HG03060 (cell line): Measurements from ENCODE around the gene ANTXR1.

Source experiments
- ATAC-seq: cut with Tn5 transposase; IDR thresholded peaks from one replicate; pipeline ENCODE4 v1.9.1; 2021; ENCODE audit warnings: low read depth, moderate number of reproducible peaks; ENCODE audit not compliant: unreplicated experiment

Gene ANTXR1

DNA sequence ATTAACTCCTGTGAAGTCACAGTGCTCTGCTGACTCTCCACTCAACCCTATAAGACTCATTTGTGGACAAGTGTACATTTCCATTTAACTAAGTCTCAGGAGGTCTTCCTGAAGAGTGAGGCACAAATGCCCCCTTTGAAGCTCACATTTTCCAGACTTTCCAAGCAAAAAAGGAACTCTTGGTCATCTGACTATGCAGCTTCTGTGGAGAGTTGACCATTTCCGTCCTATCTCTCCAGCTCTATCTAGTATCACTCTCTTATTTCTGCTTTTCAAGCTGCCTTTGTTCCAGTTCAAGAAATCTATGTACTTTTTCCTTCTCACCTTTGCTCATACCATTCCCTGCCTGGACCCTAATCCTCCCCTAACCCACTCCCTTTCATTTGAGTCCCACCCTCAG, 77.0 kb downstream of the ANTXR1 start:
- ATAC-seq, result no peak

- ATAC-seq, result no peak
Measured at GRCh38 chr2:69090820-69091219, 77.8 kb downstream of the ANTXR1 start.

DNA sequence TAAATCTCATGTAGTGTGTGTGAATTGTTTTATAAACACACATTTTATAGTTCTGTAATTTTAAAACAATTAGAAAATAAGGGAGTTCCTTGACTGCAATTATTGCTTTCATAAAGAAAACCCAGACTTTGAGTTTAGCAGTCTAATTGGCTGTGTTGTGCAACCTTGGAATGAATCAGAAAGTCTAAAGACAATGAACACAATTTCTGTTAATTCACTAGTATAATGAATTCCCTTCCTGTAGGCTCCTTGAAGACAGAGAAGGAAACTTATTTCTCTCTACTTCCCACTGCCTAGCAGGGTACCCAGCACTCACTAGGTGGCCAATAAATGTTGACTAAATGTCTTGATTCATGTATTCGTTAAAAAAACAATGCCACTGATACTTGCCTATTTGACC, 79.9 kb downstream of the ANTXR1 start:
- no peak for ATAC-seq

DNA sequence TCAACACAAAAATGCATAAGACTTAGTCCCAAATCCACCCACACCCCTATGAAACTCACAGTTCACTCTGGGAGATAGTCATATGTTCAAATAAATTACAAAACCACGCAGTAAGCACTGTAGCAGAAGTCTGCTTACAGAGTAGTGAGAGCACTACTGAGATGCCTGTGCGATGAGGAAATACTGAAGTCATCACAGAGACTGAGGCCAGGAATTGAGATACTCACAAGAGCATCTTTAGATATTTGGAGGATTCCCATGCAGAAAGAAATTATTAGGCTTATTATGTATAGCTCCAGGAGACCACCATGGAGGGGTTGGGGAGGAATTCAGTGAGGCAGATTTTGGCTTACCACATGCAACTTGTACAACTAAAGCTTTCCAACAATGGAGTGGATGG, 82.3 kb downstream of the ANTXR1 start:
- ATAC-seq, result no peak

GRCh38 chr2:69096326-69097095, 83.5 kb downstream of the ANTXR1 start:
- no peak for ATAC-seq

DNA sequence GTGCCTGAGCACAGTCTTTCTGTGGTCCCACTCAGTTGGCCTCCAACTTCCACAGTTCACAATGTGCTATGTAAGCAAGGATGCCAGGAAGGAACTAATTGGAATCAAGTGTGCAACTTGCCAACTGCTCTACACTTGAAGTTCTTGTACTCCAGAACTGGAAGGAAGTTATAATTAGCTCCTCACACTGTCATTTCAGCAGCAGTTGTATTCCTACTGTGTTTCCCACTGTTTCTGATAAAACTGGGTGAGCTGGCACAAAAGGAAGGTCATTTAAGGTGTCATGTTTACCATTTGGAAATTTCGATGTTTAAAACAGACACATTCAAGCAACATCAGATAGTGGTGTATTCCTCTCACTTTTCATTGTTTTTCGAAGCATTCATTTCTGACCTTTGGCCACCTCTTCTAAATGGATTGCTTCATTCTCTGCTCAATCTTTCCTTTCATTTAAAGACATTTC, 84.2 kb downstream of the ANTXR1 start:
- no peak for ATAC-seq

DNA sequence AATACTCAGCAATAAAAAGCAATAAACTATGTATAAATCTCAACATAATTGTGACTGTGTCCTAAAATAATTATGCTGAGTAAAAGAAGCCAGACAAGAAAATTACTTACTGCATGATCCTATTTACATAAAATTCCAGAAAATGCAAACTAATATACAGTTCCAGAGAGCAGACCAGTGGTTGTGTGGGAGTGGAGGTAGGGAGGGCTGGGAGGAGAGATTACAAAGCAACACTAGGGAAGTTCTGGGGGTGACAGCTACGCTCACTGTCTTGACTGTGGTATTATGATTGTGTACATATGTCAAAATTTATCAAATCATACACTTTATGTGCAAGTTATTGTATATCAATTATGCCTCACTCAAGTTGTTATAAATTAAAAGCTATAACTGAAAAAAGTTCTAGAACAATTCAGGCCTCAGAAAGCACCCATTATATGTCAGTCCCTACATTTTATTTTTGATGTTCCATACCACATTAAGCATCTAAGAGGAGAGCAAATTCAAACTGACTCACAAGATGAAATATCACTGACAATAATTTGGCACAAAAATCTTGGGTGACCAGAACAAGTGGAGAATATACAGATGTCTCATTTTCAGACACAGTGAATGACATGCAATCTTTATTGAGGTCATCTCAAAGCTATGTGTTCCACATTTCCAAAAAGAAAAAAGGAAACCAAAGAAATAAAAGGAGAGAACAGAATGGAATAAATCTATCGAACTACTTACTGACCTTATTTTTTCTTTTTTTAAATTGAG, 85.1 kb downstream of the ANTXR1 start:
- ATAC-seq, result no peak

GRCh38 chr2:69099541-69099940, 86.6 kb downstream of the ANTXR1 start:
- no peak for ATAC-seq

- no peak for ATAC-seq
Measured at GRCh38 chr2:69100220-69100723, 87.3 kb downstream of the ANTXR1 start.

DNA sequence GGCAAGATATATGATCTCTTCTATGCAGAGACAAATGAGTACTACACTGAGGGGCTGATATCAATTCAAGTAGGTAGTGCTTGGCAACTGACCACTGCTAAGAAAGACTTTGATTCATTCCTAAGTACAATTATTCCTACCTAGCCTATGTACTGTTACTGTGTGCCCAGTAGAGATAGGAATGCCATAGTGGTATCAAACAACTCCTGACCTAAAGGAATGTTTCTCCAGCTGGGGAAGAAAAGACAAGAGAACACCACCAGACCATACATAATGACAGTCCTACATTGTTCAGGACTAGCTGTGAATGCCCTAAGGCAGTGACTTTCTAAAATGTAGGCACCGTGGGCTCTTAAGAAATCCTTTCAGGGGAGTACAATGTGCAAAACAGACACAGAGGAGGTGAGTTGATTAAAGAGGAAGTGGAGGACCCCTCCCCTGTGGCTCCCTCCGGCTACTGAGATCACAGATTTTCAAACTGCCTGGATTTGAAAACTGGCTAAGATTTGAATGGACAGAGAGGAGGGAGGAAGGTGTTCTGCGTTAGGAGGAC, 89.1 kb downstream of the ANTXR1 start:
- no peak for ATAC-seq

DNA sequence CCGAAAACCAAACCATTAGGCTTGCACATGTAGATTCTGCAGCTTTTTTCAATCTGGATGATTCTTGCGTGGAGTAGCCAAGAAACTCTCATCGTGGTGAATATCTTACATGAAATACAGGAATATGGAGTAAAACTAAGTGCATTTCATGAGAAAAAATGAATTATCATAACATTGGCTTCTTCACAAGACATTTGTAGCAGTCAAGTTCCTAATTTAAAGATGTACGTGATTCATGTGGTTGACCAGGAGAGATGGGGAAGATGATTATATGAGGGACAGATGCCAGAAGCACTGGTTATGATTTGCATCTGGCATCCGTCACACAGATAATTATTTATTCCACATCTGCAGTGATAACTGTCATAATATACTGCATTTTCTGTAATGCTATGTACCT, 90.4 kb downstream of the ANTXR1 start:
- ATAC-seq, result no peak

DNA sequence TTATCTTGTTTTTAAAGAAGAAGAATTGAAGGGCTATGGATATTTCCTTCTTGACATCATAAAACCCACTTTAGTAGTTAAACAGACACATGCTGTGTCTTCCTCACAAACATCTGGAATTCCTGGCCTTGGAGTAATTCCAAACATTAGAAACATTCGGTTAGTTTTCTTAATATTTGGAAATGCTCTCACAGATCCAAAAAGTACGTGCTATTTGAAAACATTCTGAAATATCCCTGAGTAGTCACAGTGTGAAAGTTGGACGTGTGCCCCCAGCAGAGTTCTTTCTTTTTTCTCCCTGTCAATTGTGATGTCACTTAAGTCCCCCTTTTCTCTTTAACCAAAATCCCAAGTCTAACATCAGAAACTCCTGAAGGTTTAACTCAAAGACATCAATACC, 91.3 kb downstream of the ANTXR1 start:
- no peak for ATAC-seq

DNA sequence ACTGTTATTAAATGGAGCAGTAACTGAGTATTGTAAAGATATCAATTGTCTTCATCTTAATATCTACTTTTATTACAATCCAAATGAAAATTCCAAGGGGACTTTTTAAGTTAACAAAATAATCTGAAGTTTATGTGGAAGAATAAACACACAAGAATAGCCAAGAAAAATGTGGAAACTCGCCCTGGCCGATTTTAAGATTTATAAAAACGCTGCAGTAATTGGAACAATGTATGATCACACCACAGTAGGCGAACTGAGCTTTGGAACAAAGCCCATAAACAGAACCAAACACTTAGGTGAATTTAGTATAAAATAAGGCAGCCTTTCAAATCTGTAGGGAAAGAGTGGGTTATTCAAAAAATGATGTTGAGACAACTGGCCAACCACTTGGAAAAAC, 96.3 kb downstream of the ANTXR1 start:
- ATAC-seq, result no peak

GRCh38 chr2:69111076-69111475, 98.1 kb downstream of the ANTXR1 start:
- no peak for ATAC-seq

DNA sequence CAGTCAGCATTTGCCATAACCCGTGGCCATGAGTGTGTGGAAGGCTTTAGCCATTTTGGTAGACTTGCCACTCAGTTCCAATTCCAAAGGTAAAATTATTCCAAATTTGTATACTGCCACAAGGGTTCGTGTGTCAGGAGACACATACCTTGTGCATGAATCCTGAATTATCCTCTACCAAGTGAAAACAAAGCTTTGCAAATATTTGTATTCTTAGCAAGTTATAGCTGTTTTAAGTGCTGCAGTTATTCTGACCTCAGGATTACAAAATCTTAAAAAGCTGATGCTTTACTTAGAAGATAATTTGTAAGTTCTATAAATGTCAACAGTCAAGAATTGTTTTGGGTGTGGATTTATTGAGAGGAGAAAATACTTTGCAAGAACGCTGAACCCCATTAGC, 100.6 kb downstream of the ANTXR1 start:
- no peak for ATAC-seq

- no peak for ATAC-seq
Measured at GRCh38 chr2:69114534-69114933, 101.6 kb downstream of the ANTXR1 start.

- ATAC-seq, result no peak
Measured at GRCh38 chr2:69116438-69116837, 103.5 kb downstream of the ANTXR1 start.

DNA sequence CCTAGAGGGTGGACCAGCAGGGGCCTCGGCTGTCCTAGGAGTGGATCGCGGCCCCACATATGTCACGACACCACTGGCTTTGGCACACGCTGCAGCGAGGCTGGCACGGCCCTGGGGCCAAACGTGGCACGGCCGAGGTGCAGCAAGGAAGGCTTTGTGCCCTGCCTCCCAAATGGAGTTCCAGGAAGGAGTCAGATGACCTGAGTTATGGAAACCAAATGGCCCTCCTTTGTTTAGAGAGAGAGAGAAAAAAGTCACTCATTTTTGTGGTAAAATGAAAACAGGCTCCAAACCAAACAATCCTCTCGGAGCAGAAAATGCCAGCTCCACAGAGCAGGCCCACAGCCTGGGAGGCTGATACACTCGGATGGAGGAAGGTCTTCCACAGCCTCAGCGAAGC, 105.6 kb downstream of the ANTXR1 start:
- ATAC-seq, result no peak

- ATAC-seq, result no peak
Measured at GRCh38 chr2:69119104-69119894, 106.3 kb downstream of the ANTXR1 start.

GRCh38 chr2:69122271-69122670, 109.3 kb downstream of the ANTXR1 start:
- no peak for ATAC-seq

DNA sequence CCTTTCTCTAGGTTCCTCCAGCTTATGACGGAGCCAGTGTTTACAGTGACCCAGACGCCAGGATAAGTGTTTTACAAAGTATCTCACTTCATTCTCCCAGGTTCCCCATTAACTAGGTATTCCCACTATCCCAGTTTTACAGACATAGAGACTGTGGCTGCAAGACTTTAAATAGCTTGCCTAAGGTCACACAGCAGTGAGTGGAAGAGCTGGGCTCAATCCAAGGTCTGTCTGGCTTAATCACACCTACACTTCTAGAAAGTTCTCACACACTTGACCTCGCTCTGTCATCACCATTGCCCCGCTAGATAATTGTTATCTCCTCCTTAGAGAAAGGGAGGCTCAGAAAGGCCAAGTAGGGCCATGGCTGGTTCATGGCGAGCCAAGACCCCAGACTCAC, 110.2 kb downstream of the ANTXR1 start:
- ATAC-seq, result no peak
